Measurements from ENCODE around the gene SSTR3.

DNA sequence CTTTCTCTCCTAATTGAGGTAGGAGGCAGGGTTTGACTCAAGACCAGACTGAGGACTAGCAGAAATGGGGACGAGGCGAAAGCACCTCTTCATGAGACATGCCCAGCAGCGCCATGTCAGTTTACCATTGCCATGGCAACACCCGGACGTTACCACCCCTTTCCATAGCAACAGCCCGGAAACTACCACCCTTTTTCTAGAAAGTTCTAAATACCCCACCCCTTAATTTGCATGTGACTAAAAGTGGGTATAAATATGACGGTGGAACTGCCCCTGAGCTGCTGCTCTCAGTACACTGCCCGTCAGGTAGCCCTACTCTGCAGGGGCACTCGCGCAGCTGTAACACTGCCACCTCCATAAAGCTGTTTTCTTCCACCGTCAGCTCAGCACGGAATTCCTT, 37.7 kb upstream of the SSTR3 start:
- no peak for TF ChIP-seq EZH2 (IDR thresholded peaks at IDR 0.05; ENCODE audit: borderline replicate concordance, low read depth, low read length, poor library complexity, severe bottlenecking)
- TF ChIP-seq CTCF (conservative IDR thresholded peaks at IDR 0.05; ENCODE audit: low read depth, low read length), result no peak
